ENCODE results near the gene RNF8. TPM values are rescaled to one million over a fixed set of nuclear protein-coding genes. Genes with fewer than 3 reads are reported as not detected.

RNF8 gene
- total RNA-seq, 1 experiment from 2014 or later, result 17.7 TPM

GRCh38 chr6:37435373-37435772, 81.6 kb downstream of the RNF8 start:
- no peaks in the 10 kb centered on the region for H3K27me3 ChIP-seq (replicated peaks; ENCODE audit: control insufficient read depth, insufficient read depth, low read length)
- Mint-ChIP-seq H3K27ac (ENCODE audit: unreplicated experiment) (no peak overlapping the region), H3K36me3 (ENCODE audit: insufficient read depth, unreplicated experiment) (peaks cover 15% of the 10 kb centered on the region), H3K4me3 (ENCODE audit: unreplicated experiment) (no peak overlapping the region), H3K4me1 (ENCODE audit: low read depth, unreplicated experiment) (peaks cover 17% of the 10 kb centered on the region), H3K27me3 (ENCODE audit: insufficient read depth, unreplicated experiment) (no peaks in the 10 kb centered on the region), H3K9me3 (ENCODE audit: unreplicated experiment) (no peaks in the 10 kb centered on the region)
- ChIA-PET POLR2A (no interaction called here), CTCF (no interaction called here)
- peaks cover 3% of the 10 kb centered on the region; the same call in 1 of the 2 replicates for H3K36me3 ChIP-seq (ENCODE audit: control insufficient read depth, insufficient read depth, low read length)
- H3K4me1 ChIP-seq, result peaks cover 9% of the 10 kb centered on the region; the same call in 1 of the 2 replicates
- DNase-seq, result no peak
- no peak overlapping the region for H3K4me3 ChIP-seq (ENCODE audit: low read depth, low read length)
- TF ChIP-seq, protein P1, sequence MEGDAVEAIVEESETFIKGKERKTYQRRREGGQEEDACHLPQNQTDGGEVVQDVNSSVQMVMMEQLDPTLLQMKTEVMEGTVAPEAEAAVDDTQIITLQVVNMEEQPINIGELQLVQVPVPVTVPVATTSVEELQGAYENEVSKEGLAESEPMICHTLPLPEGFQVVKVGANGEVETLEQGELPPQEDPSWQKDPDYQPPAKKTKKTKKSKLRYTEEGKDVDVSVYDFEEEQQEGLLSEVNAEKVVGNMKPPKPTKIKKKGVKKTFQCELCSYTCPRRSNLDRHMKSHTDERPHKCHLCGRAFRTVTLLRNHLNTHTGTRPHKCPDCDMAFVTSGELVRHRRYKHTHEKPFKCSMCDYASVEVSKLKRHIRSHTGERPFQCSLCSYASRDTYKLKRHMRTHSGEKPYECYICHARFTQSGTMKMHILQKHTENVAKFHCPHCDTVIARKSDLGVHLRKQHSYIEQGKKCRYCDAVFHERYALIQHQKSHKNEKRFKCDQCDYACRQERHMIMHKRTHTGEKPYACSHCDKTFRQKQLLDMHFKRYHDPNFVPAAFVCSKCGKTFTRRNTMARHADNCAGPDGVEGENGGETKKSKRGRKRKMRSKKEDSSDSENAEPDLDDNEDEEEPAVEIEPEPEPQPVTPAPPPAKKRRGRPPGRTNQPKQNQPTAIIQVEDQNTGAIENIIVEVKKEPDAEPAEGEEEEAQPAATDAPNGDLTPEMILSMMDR (IDR thresholded peaks at IDR 0.05; ENCODE audit: insufficient read depth in 1 of 2, low read depth in 1 of 2, low read length in 1 of 2, severe bottlenecking in 1 of 2, unreplicated experiment in 1 of 2), result no peak
- no peaks in the 10 kb centered on the region for H3K9me3 ChIP-seq
- no TSS peak for BruUV-seq (replicated peaks)
- intact Hi-C loops (cut with micrococcal nuclease; ENCODE audit: unreplicated experiment), result no loop called here

DNA sequence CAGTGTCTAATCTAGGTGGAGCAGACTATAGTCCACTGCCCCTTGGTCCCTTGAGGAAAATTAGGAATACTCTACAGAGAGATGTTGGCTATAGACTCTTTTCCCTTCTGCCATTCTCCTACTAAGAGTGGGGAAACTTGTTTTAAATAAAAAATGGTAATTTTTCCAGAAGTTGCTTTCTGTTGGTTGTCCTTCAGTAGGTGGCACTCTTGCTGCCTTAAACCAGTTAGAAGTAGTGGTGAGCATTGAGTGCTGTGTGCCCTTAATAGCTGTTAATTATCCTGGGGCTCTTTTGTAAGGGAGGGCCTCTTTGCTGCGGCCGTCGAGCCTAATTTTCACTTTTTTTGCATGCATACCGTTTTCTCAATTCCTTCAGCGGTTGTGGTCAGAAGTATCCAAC, 82.0 kb downstream of the RNF8 start:
- DNase-seq, result no peak
- H3K4me1 Mint-ChIP-seq (ENCODE audit: low read depth, unreplicated experiment), result peaks cover 17% of the 10 kb centered on the region
- no peaks in the 10 kb centered on the region for H3K9me3 ChIP-seq
- H3K27ac Mint-ChIP-seq (ENCODE audit: unreplicated experiment), result no peak overlapping the region
- no TSS peak for BruUV-seq (replicated peaks)
- H3K4me3 Mint-ChIP-seq (ENCODE audit: unreplicated experiment), result no peak overlapping the region
- intact Hi-C loops (cut with micrococcal nuclease; ENCODE audit: unreplicated experiment), result no loop called here
- TF ChIP-seq, protein P1 (IDR thresholded peaks at IDR 0.05; ENCODE audit: insufficient read depth in 1 of 2, low read depth in 1 of 2, low read length in 1 of 2, severe bottlenecking in 1 of 2, unreplicated experiment in 1 of 2), result no peak
- ChIA-PET CTCF (interaction anchor here (0.5 kb wide), 1 partner anchor 143 kb away, joined by 3 read pairs; no protein-coding TSS in a partner anchor), POLR2A (no interaction called here)
- H3K4me3 ChIP-seq (ENCODE audit: low read depth, low read length), result no peak overlapping the region
- peaks cover 9% of the 10 kb centered on the region; the same call in 1 of the 2 replicates for H3K4me1 ChIP-seq
- peaks cover 3% of the 10 kb centered on the region; the same call in 1 of the 2 replicates for H3K36me3 ChIP-seq (ENCODE audit: control insufficient read depth, insufficient read depth, low read length)
- no peaks in the 10 kb centered on the region for H3K27me3 Mint-ChIP-seq (ENCODE audit: insufficient read depth, unreplicated experiment)
- no peaks in the 10 kb centered on the region for H3K27me3 ChIP-seq (replicated peaks; ENCODE audit: control insufficient read depth, insufficient read depth, low read length)
- no peaks in the 10 kb centered on the region for H3K9me3 Mint-ChIP-seq (ENCODE audit: unreplicated experiment)
- H3K36me3 Mint-ChIP-seq (ENCODE audit: insufficient read depth, unreplicated experiment), result peaks cover 15% of the 10 kb centered on the region

DNA sequence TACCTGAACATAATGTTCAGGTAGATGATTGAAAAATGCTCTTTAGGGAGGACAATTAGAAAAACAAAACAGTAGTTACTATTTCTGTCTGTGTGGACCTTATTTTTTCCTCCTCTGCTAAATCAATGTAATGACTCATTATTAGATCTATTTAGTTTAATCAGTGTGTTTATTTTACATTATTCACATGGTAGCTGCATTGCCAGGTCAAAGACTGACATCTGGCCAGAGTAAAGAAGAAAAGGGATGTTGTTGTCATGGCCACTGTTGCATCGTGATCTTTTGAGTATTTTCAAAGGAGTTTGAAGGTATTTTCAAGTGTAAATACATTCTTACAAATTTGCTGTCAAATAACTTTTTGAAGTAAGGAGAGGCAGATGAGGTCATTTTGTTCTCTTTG, 85.1 kb downstream of the RNF8 start:
- intact Hi-C loops (cut with micrococcal nuclease; ENCODE audit: unreplicated experiment), result no loop called here
- ChIA-PET POLR2A (no interaction called here), CTCF (no interaction called here)
- peaks cover 7% of the 10 kb centered on the region for H3K4me1 Mint-ChIP-seq (ENCODE audit: low read depth, unreplicated experiment)
- no peaks in the 10 kb centered on the region for H3K27me3 ChIP-seq (replicated peaks; ENCODE audit: control insufficient read depth, insufficient read depth, low read length)
- H3K4me1 ChIP-seq, result 0 out of 2 replicates have a peak, but pooled peaks cover 5% of the 10 kb centered on the region
- no peaks in the 10 kb centered on the region for H3K27me3 Mint-ChIP-seq (ENCODE audit: insufficient read depth, unreplicated experiment)
- peaks cover 5% of the 10 kb centered on the region for H3K36me3 Mint-ChIP-seq (ENCODE audit: insufficient read depth, unreplicated experiment)
- peaks cover 5% of the 10 kb centered on the region; the same call in 1 of the 2 replicates for H3K36me3 ChIP-seq (ENCODE audit: control insufficient read depth, insufficient read depth, low read length)
- H3K4me3 Mint-ChIP-seq (ENCODE audit: unreplicated experiment), result no peak overlapping the region
- TF ChIP-seq, protein P1 (IDR thresholded peaks at IDR 0.05; ENCODE audit: insufficient read depth in 1 of 2, low read depth in 1 of 2, low read length in 1 of 2, severe bottlenecking in 1 of 2, unreplicated experiment in 1 of 2), result no peak
- no peak overlapping the region for H3K27ac Mint-ChIP-seq (ENCODE audit: unreplicated experiment)
- no peak for DNase-seq
- H3K4me3 ChIP-seq (ENCODE audit: low read depth, low read length), result no peak overlapping the region
- H3K9me3 ChIP-seq, result no peaks in the 10 kb centered on the region
- no TSS peak for BruUV-seq (replicated peaks)
- no peaks in the 10 kb centered on the region for H3K9me3 Mint-ChIP-seq (ENCODE audit: unreplicated experiment)

Measured in Caco-2 (cell line).